ENCODE data around the gene AVEN.
"Not testable (repeated sequence)": the region's sequence is repeated elsewhere in the genome, so short reads cannot be mapped to it uniquely, and the experiment has no call there.

AVEN gene

GRCh38 chr15:34054081-34054707 lies 15.2 kb upstream of the AVEN start:
- TF ChIP-seq CTCF (IDR thresholded peaks at IDR 0.05) = no peak
- no peak for DNase-seq (ENCODE audit: low spot score)
- H3K4me3 ChIP-seq = no peak overlapping the region
- H3K27ac ChIP-seq = no peak overlapping the region

- not testable (repeated sequence) for H3K27ac ChIP-seq; DNase-seq (ENCODE audit: low spot score); H3K4me3 ChIP-seq
Observed at GRCh38 chr15:34050385-34050784, 11.4 kb upstream of the AVEN start.

- DNase-seq (ENCODE audit: low spot score) = no peak
- no peak overlapping the region for H3K4me3 ChIP-seq
- no peak overlapping the region for H3K27ac ChIP-seq
- no peak for TF ChIP-seq CTCF (IDR thresholded peaks at IDR 0.05)
Observed at GRCh38 chr15:34049112-34049511, 10.1 kb upstream of the AVEN start.

GRCh38 chr15:34047893-34048775 lies 9.1 kb upstream of the AVEN start:
- DNase-seq (ENCODE audit: low spot score) = no peak
- Histone ChIP-seq H3K4me3 (no peak overlapping the region), H3K27ac (peak overlapping the region in 1 of 2 donors; percentile 44)
- no peak for TF ChIP-seq CTCF (IDR thresholded peaks at IDR 0.05)

GRCh38 chr15:34046471-34047145 lies 7.6 kb upstream of the AVEN start:
- no peak overlapping the region for H3K4me3 ChIP-seq
- no peak for TF ChIP-seq CTCF (IDR thresholded peaks at IDR 0.05)
- no peak overlapping the region for H3K27ac ChIP-seq
- DNase-seq (ENCODE audit: low spot score) = no peak

GRCh38 chr15:34043813-34044212 lies 4.8 kb upstream of the AVEN start:
- TF ChIP-seq CTCF (IDR thresholded peaks at IDR 0.05) = no peak
- H3K27ac ChIP-seq = no peak overlapping the region
- H3K4me3 ChIP-seq = no peak overlapping the region
- no peak for DNase-seq (ENCODE audit: low spot score)

GRCh38 chr15:34043391-34043790 lies 4.4 kb upstream of the AVEN start:
- no peak for DNase-seq (ENCODE audit: low spot score)
- no peak for TF ChIP-seq CTCF (IDR thresholded peaks at IDR 0.05)

More at GRCh38 chr15:34043391-34043790, 4.4 kb upstream of the AVEN start:
- Histone ChIP-seq H3K27ac (no peak overlapping the region), H3K4me3 (no peak overlapping the region)
